Ovary (tissue), 9 donors: ENCODE data around the gene CHRNA1. TPM values are rescaled to one million over a fixed set of nuclear protein-coding genes. Genes with fewer than 3 reads are reported as not detected.

Experiments
- DNase-seq, 5 donors: peaks; one replicate each; pipeline ENCODE4 v3.0.0-alpha.2; 2019 to 2020
- H3K27ac ChIP-seq, 2 donors: fragments of 200-600 bp; one replicate each; pipeline versions ENCODE4 v1.5.1 to v1.8.0; 2019 to 2022
- H3K27me3 ChIP-seq: fragments of 200-600 bp; one replicate; pipeline ENCODE4 v1.8.0; 2022
- H3K36me3 ChIP-seq: fragments of 200-600 bp; sonication (generic); one replicate; pipeline ENCODE4 v1.5.1; 2019
- H3K4me1 ChIP-seq: one replicate; pipeline ENCODE4 v1.8.1; 2013; ENCODE audit warnings: mild to moderate bottlenecking, moderate library complexity; ENCODE audit not compliant: insufficient read depth
- H3K4me3 ChIP-seq: fragments of 200-600 bp; sonication (generic); one replicate; pipeline ENCODE4 v1.5.1; 2017
- H3K9me3 ChIP-seq, 2 donors: fragments of 200-600 bp in 1 of 2; sonication (generic) in 1 of 2; one replicate each; pipeline versions ENCODE4 v1.5.1 to v1.8.1; 2013 to 2019; ENCODE audit warnings: mild to moderate bottlenecking in 1 of 2, moderate library complexity in 1 of 2
- CTCF ChIP-seq, 3 donors: fragments of 450-650 bp in 2 of 3; fragments of 200-600 bp in 1 of 3; IDR thresholded peaks; one replicate each; pipeline versions ENCODE4 v1.5.1 to v1.8.0; 2016 to 2022; ENCODE audit warnings: antibody characterized with exemption in 3 of 3, mild to moderate bottlenecking in 1 of 3
- EP300 ChIP-seq: sonication (generic); formaldehyde crosslinking; IDR thresholded peaks from one replicate; pipeline ENCODE4 v1.6.1; 2017; ENCODE audit warnings: antibody characterized with exemption
- POLR2A ChIP-seq: fragments of 450-650 bp; IDR thresholded peaks from one replicate; pipeline ENCODE4 v1.6.1; 2017; ENCODE audit warnings: antibody characterized with exemption, mild to moderate bottlenecking, moderate library complexity
- WGBS, 3 donors: extraction: QIAGEN DNeasy Blood & Tissue Kit in 1 of 3; methylation state at CpG; one replicate each; pipeline versions ENCODE4 v1.1.5 to v1.1.7; 2013 to 2017; 5-methylcytosine and 5-hydroxymethylcytosine counted together
- intact Hi-C, 4 donors: fragments of 100-400 bp; cut with DNase I; formaldehyde crosslinking; loops; one replicate each; pipeline versions ENCODE4 v1.11.0 to v1.15.1; 2022 to 2023
- polyA plus RNA-seq, 2 donors: library from polyadenylated mRNA; stranded (reverse); fragments of 200-250 nt in 1 of 2; fragments of 350-450 nt in 1 of 2; fragmentation: Illumina TruSeq in 1 of 2; extraction: RNeasy Lipid Tissue Mini Kit (QIAGEN cat#74804) in 1 of 2; gene quantifications; one replicate each; pipeline ENCODE4 v1.2.3, GENCODE V29; 2013 to 2014
- total RNA-seq, 7 donors: library from RNA; depleted of rRNA in 2 of 7; stranded (reverse); fragments of >200 nt in 2 of 7; fragmentation: NEBNext Ultra II Directional in 3 of 7; extraction: Animal tissue kit (Norgen Biotek cat#: 25700) in 3 of 7; gene quantifications; one replicate each; pipeline versions ENCODE4 v1.1.0 to v1.2.4, GENCODE V29; 2016 to 2023
- donor health status: DM: no; HTN: no; CAD: no; lungs with moderate emphysema.
- donor health status: DM: no; HTN: no; CAD: no.
- donor health status: Bipolar disorder and iron deficiency.
- donor health status: DM: yes; HTN: yes; CAD: no.
- donor health status: DM: no; HTN: no; CAD: no.
- donor health status: DM: yes; HTN: yes; CAD: no.

CHRNA1 gene
- total and polyA plus RNA-seq, 9 donors: 0.05 to 1.4 (median 0.45) TPM; not detected in 6

GRCh38 chr2:174756743-174757142, 7.5 kb downstream of the CHRNA1 start:
- no peaks in the 10 kb centered on the region for H3K36me3 ChIP-seq
- no peaks in the 10 kb centered on the region for H3K9me3 ChIP-seq
- H3K4me3 ChIP-seq: no peak overlapping the region
- no peak overlapping the region for H3K27ac ChIP-seq
- H3K27me3 ChIP-seq: no peaks in the 10 kb centered on the region
- 68 to 73% (median 71%) methylated on average over 10 of the region's 10 CpGs for WGBS, 3 donors
- DNase-seq: no peak
- intact Hi-C loops: no loop called here
- H3K4me1 ChIP-seq: no peaks in the 10 kb centered on the region
- no peak for TF ChIP-seq CTCF (IDR thresholded peaks at IDR 0.05)
- TF ChIP-seq POLR2A: no peak
- no peak for TF ChIP-seq EP300

GRCh38 chr2:174753038-174753633, 11.1 kb downstream of the CHRNA1 start:
- Histone ChIP-seq H3K27ac (no peak overlapping the region), H3K9me3 (no peaks in the 10 kb centered on the region), H3K27me3 (no peaks in the 10 kb centered on the region), H3K4me1 (no peaks in the 10 kb centered on the region), H3K36me3 (no peaks in the 10 kb centered on the region), H3K4me3 (no peak overlapping the region)
- WGBS, 3 donors: 91 to 93% (median 92%) methylated on average over 13 of the region's 13 CpGs
- TF ChIP-seq EP300 (no peak), CTCF (IDR thresholded peaks at IDR 0.05) (no peak), POLR2A (no peak)
- DNase-seq: no peak
- intact Hi-C loops: no loop called here

- Histone ChIP-seq H3K4me1 (no peaks in the 10 kb centered on the region), H3K4me3 (no peak overlapping the region), H3K27me3 (no peaks in the 10 kb centered on the region), H3K9me3 (no peaks in the 10 kb centered on the region), H3K36me3 (no peaks in the 10 kb centered on the region), H3K27ac (no peak overlapping the region)
- WGBS, 3 donors: 84 to 90% (median 89%) methylated on average over 4 of the region's 4 CpGs
- DNase-seq: no peak
- TF ChIP-seq EP300 (no peak), POLR2A (no peak), CTCF (IDR thresholded peaks at IDR 0.05) (no peak)
- intact Hi-C loops: no loop called here
Observed at GRCh38 chr2:174752403-174753037, 11.8 kb downstream of the CHRNA1 start.

- 87 to 91% (median 88%) methylated on average over 5 of the region's 5 CpGs for WGBS, 3 donors
- intact Hi-C loops: no loop called here
- H3K36me3 ChIP-seq: no peaks in the 10 kb centered on the region
- DNase-seq: no peak
- H3K27ac ChIP-seq: no peak overlapping the region
- H3K4me1 ChIP-seq: no peaks in the 10 kb centered on the region
- no peaks in the 10 kb centered on the region for H3K9me3 ChIP-seq
- no peaks in the 10 kb centered on the region for H3K27me3 ChIP-seq
- H3K4me3 ChIP-seq: no peak overlapping the region
- no peak for TF ChIP-seq EP300
- TF ChIP-seq CTCF (IDR thresholded peaks at IDR 0.05): no peak
- TF ChIP-seq POLR2A: no peak
Observed at GRCh38 chr2:174750923-174751441, 13.3 kb downstream of the CHRNA1 start.
